H9 (cell line): Measurements from ENCODE around the gene ZNF618. TPM values are rescaled to one million over a fixed set of nuclear protein-coding genes. Genes with fewer than 3 reads are reported as not detected.
A peak's percentile ranks its signal among the peaks of the same experiment; 100 is the strongest.

Source experiments
- DNase-seq: peaks from one replicate; pipeline ENCODE4 v3.0.0-alpha.2; 2017
- H2AFZ ChIP-seq: one replicate; pipeline ENCODE4 v1.6.1; 2013; ENCODE audit warnings: mild to moderate bottlenecking, low read length, control low read depth, moderate library complexity
- H2AK5ac ChIP-seq: 2 replicates; pipeline ENCODE4 v1.6.1; 2013; ENCODE audit warnings: low read length, control low read depth, mixed read lengths; ENCODE audit not compliant: insufficient read length
- H2BK120ac ChIP-seq: one replicate; pipeline ENCODE4 v1.6.1; 2013; ENCODE audit warnings: low read depth, mild to moderate bottlenecking, low read length, control low read depth, inconsistent platforms; ENCODE audit not compliant: poor library complexity, severe bottlenecking
- H2BK12ac ChIP-seq: 2 replicates; pipeline ENCODE4 v1.6.1; 2013; ENCODE audit warnings: low read length, control low read depth, mixed read lengths, low read depth; ENCODE audit not compliant: insufficient read length
- H2BK15ac ChIP-seq: 2 replicates; pipeline ENCODE4 v1.6.1; 2013; ENCODE audit warnings: low read depth, low read length, control low read depth
- H2BK20ac ChIP-seq: one replicate; pipeline ENCODE4 v1.6.1; 2013; ENCODE audit warnings: low read depth, mild to moderate bottlenecking, low read length, control low read depth, inconsistent platforms; ENCODE audit not compliant: poor library complexity, severe bottlenecking
- H2BK5ac ChIP-seq: 2 replicates; pipeline ENCODE4 v1.6.1; 2013; ENCODE audit warnings: low read length, control low read depth, mixed read lengths; ENCODE audit not compliant: insufficient read length
- H3K14ac ChIP-seq: 2 replicates; pipeline ENCODE4 v1.6.1; 2013; ENCODE audit warnings: low read length, control low read depth; ENCODE audit not compliant: insufficient read depth
- H3K18ac ChIP-seq: 2 replicates; pipeline ENCODE4 v1.6.1; 2013; ENCODE audit warnings: low read depth, mild to moderate bottlenecking, mixed read lengths, low read length, control low read depth; ENCODE audit not compliant: insufficient read length
- H3K23ac ChIP-seq: 2 replicates; pipeline ENCODE4 v1.6.1; 2013; ENCODE audit warnings: low read length, control low read depth, mixed read lengths, low read depth; ENCODE audit not compliant: insufficient read length
- H3K23me2 ChIP-seq: 2 replicates; pipeline ENCODE4 v1.6.1; 2013; ENCODE audit warnings: low read depth, mild to moderate bottlenecking, mixed read lengths, low read length, control low read depth; ENCODE audit not compliant: insufficient read length, poor library complexity, severe bottlenecking
- H3K27ac ChIP-seq: 2 replicates; pipeline ENCODE4 v1.5.1; 2013; ENCODE audit warnings: low read length, control low read depth, mixed read lengths, low read depth; ENCODE audit not compliant: insufficient read length
- H3K27me3 ChIP-seq: 2 replicates; pipeline ENCODE4 v1.6.1; 2013; ENCODE audit warnings: low read length, control low read depth, inconsistent platforms; ENCODE audit not compliant: insufficient read depth
- H3K4ac ChIP-seq: 2 replicates; pipeline ENCODE4 v1.6.1; 2013; ENCODE audit warnings: low read depth, mild to moderate bottlenecking, control low read depth, inconsistent platforms, low read length, moderate library complexity
- H3K4me1 ChIP-seq: 2 replicates; pipeline ENCODE4 v1.6.1; 2013; ENCODE audit warnings: low read length, control low read depth, inconsistent platforms; ENCODE audit not compliant: insufficient read depth
- H3K4me2 ChIP-seq: 2 replicates; pipeline ENCODE4 v1.6.1; 2013; ENCODE audit warnings: low read length, control low read depth, mixed read lengths; ENCODE audit not compliant: insufficient read length, insufficient read depth
- H3K56ac ChIP-seq: 2 replicates; pipeline ENCODE4 v1.6.1; 2013; ENCODE audit warnings: low read depth, mild to moderate bottlenecking, mixed read lengths, low read length, control low read depth; ENCODE audit not compliant: insufficient read length
- H3K79me1 ChIP-seq: 2 replicates; pipeline ENCODE4 v1.6.1; 2013; ENCODE audit warnings: low read depth, mild to moderate bottlenecking, moderate library complexity, low read length, control low read depth, inconsistent platforms; ENCODE audit not compliant: insufficient read depth, poor library complexity, severe bottlenecking
- H3K79me2 ChIP-seq: 2 replicates; pipeline ENCODE4 v1.6.1; 2013; ENCODE audit warnings: low read length, control low read depth, inconsistent platforms; ENCODE audit not compliant: insufficient read depth
- H3K9ac ChIP-seq: 2 replicates; pipeline ENCODE4 v1.6.1; 2013; ENCODE audit warnings: low read length, control low read depth, mixed read lengths; ENCODE audit not compliant: insufficient read length; ENCODE audit errors: extremely low read depth
- H3K9me3 ChIP-seq: one replicate; pipeline ENCODE4 v1.6.1; 2013; ENCODE audit warnings: low read depth, low read length, inconsistent platforms; ENCODE audit not compliant: control insufficient read depth
- H3T11ph ChIP-seq: one replicate; pipeline ENCODE4 v1.6.1; 2013; ENCODE audit warnings: mild to moderate bottlenecking, low read length, control low read depth, inconsistent platforms
- H4K20me1 ChIP-seq: one replicate; pipeline ENCODE4 v1.6.1; 2013; ENCODE audit not compliant: control insufficient read depth, insufficient read length, insufficient read depth
- H4K5ac ChIP-seq: 2 replicates; pipeline ENCODE4 v1.6.1; 2013; ENCODE audit warnings: low read depth, mild to moderate bottlenecking, mixed read lengths, low read length, control low read depth; ENCODE audit not compliant: insufficient read length
- H4K8ac ChIP-seq: replicated peaks from 2 replicates; pipeline ENCODE4 v1.6.1; 2013; ENCODE audit warnings: low read length, control low read depth, mixed read lengths, low read depth; ENCODE audit not compliant: insufficient read length
- H4K91ac ChIP-seq: 2 replicates; pipeline ENCODE4 v1.6.1; 2013; ENCODE audit warnings: low read depth, mild to moderate bottlenecking, moderate library complexity, mixed read lengths, low read length, control low read depth; ENCODE audit not compliant: insufficient read length
- H3K27ac Mint-ChIP-seq, 3 experiments: 2 replicates in 2 of 3; 3 replicates in 1 of 3; pipeline ENCODE4 v1.8.0; 2020 to 2021; ENCODE audit warnings: mixed read lengths in 3 of 3, mild to moderate bottlenecking in 1 of 3, moderate library complexity in 1 of 3
- H3K27me3 Mint-ChIP-seq: 2 replicates; pipeline ENCODE4 v1.8.0; 2021; ENCODE audit warnings: low read depth, mild to moderate bottlenecking, moderate library complexity, mixed read lengths
- H3K36me3 Mint-ChIP-seq, 3 experiments: 2 replicates in 2 of 3; 3 replicates in 1 of 3; pipeline ENCODE4 v1.8.0; 2020 to 2021; ENCODE audit warnings: low read depth in 3 of 3, mixed read lengths in 3 of 3; ENCODE audit not compliant: insufficient read depth in 1 of 3
- H3K4me1 Mint-ChIP-seq, 2 experiments: 2 replicates each; pipeline ENCODE4 v1.8.0; 2020; ENCODE audit warnings: mixed read lengths in 2 of 2
- H3K4me3 Mint-ChIP-seq, 2 experiments: 2 replicates in 1 of 2; 3 replicates in 1 of 2; pipeline ENCODE4 v1.8.0; 2020 to 2021; ENCODE audit warnings: mild to moderate bottlenecking in 2 of 2, mixed read lengths in 2 of 2, moderate library complexity in 1 of 2
- H3K9me3 Mint-ChIP-seq, 2 experiments: 2 replicates in 1 of 2; 3 replicates in 1 of 2; pipeline ENCODE4 v1.8.0; 2020; ENCODE audit warnings: mild to moderate bottlenecking in 2 of 2, mixed read lengths in 2 of 2, moderate library complexity in 1 of 2
- WGBS: extraction: QIAGEN DNeasy Blood & Tissue Kit; methylation state at CpG from one replicate; pipeline ENCODE4 v1.1.7; 2013; ENCODE audit warnings: missing lambda C conversion rate, low lambda C conversion rate, mixed read lengths; ENCODE audit not compliant: insufficient read length; ENCODE audit errors: extremely low coverage; 5-methylcytosine and 5-hydroxymethylcytosine counted together
- total RNA-seq: library from RNA; stranded (reverse); gene quantifications from 2 replicates; pipeline ENCODE4 v1.2.1, GENCODE V29; 2021
- TF ChIP-seq, protein P1 (sequence below): fragments of 200-600 bp; sonication (generic); conservative IDR thresholded peaks from 3 replicates; pipeline ENCODE4 v1.8.0; 2021; ENCODE audit warnings: antibody characterized with exemption, mild to moderate bottlenecking

Gene ZNF618
- total RNA-seq, 1 experiment from 2014 or later = 13.6 TPM

DNA sequence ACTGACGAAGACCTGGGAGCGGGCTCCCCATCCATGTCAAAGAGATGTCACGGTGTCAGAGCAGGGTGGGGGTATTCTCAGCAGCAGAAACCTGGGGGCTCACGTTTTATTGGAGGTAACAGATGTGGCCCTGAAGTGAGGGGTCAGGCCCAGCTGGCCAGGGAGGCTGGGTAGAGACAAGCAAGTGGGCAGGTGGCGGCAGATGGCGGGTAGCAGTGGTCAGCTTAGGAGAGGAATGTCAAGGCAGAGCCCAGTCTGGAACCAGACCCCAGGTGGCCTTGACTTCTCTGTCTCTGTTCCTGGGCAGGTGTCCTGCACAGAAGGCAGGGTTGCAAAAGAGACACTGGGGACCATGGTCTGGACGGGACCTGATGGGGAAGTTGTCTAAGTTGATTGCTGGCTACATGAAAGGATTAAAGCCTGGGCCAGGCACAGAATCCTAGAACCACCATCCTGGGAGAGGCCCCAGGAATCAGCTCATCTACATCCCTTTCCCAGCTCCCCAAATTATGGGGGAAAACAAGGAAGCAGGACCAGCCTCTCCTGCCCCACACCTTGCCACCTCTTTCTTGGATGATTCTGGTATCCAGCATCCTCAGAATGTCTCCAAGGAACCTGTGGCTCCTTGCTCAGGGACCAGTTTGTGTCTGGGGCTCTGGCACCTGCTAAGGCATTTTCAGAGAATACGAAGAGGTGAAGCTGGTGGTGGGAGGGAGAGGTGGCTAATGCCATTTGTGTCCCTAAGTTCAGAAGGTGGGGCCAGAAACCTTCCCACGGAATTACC, 129.5 kb downstream of the ZNF618 start:
- Histone ChIP-seq H2BK15ac (no peak overlapping the region), H3K27ac (no peak overlapping the region), H3K27me3 (no peaks in the 10 kb centered on the region), H3K23ac (no peak overlapping the region), H4K20me1 (no peaks in the 10 kb centered on the region), H2BK12ac (no peak overlapping the region), H2BK20ac (no peak overlapping the region), H3K9ac (no peak overlapping the region), H4K91ac (no peak overlapping the region), H4K8ac (no peak overlapping the region), H2AFZ (no peak overlapping the region), H3T11ph (no peak overlapping the region), H3K56ac (no peak overlapping the region), H3K14ac (no peak overlapping the region; the same call in 1 of the 2 replicates), H3K4me2 (no peak overlapping the region), H3K18ac (no peak overlapping the region), H4K5ac (no peak overlapping the region), H3K4me1 (no peaks in the 10 kb centered on the region), H3K9me3 (no peaks in the 10 kb centered on the region), H3K4ac (no peak overlapping the region), H2BK120ac (no peak overlapping the region), H3K79me1 (no peaks in the 10 kb centered on the region), H2BK5ac (no peak overlapping the region), H3K23me2 (no peaks in the 10 kb centered on the region), H3K79me2 (no peaks in the 10 kb centered on the region), H2AK5ac (no peak overlapping the region)
- TF ChIP-seq, protein P1, sequence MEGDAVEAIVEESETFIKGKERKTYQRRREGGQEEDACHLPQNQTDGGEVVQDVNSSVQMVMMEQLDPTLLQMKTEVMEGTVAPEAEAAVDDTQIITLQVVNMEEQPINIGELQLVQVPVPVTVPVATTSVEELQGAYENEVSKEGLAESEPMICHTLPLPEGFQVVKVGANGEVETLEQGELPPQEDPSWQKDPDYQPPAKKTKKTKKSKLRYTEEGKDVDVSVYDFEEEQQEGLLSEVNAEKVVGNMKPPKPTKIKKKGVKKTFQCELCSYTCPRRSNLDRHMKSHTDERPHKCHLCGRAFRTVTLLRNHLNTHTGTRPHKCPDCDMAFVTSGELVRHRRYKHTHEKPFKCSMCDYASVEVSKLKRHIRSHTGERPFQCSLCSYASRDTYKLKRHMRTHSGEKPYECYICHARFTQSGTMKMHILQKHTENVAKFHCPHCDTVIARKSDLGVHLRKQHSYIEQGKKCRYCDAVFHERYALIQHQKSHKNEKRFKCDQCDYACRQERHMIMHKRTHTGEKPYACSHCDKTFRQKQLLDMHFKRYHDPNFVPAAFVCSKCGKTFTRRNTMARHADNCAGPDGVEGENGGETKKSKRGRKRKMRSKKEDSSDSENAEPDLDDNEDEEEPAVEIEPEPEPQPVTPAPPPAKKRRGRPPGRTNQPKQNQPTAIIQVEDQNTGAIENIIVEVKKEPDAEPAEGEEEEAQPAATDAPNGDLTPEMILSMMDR = no peak
- no peaks in the 10 kb centered on the region for H3K27me3 Mint-ChIP-seq
- peaks cover 0 to 2% of the 10 kb centered on the region in 2 experiments; a peak in 1 of 4 replicates for H3K4me1 Mint-ChIP-seq
- H3K9me3 Mint-ChIP-seq = no peaks in the 10 kb centered on the region
- DNase-seq = peak; percentile 15
- H3K4me3 Mint-ChIP-seq = no peak overlapping the region
- no CpG with 5 or more reads among the region's 9 CpGs for WGBS
- H3K36me3 Mint-ChIP-seq = peaks cover 6 to 25% (median 16%) of the 10 kb centered on the region in 3 experiments; a peak in 5 of 7 replicates
- 0 out of 7 replicates have a peak overlapping the region, but pooled peaks of 1 of the 3 experiments have one; percentile 40 for H3K27ac Mint-ChIP-seq
